Loucy (cell line): ENCODE measurements around the gene LILRB4.

ENCODE experiments used
- CTCF ChIP-seq: fragments of 200-600 bp; sonication (generic); conservative IDR thresholded peaks from 2 replicates; pipeline ENCODE4 v1.5.1; 2014; ENCODE audit warnings: mild to moderate bottlenecking, antibody characterized with exemption, low read length
- EZH2phosphoT487 ChIP-seq: fragments of 200-600 bp; IDR thresholded peaks from 2 replicates; pipeline ENCODE4 v1.6.1; 2018; ENCODE audit warnings: antibody characterized with exemption, mild to moderate bottlenecking, moderate library complexity, borderline replicate concordance

- TF ChIP-seq CTCF (no peak), EZH2phosphoT487 (no peak)
Observed at GRCh38 chr19:54668353-54668752, 5.6 kb downstream of the LILRB4 start.
